GM19438 (cell line): ENCODE data around the gene DPP6.

Experiments used
- ATAC-seq: cut with Tn5 transposase; IDR thresholded peaks from one replicate; pipeline ENCODE4 v1.9.1; 2021; ENCODE audit warnings: low read depth; ENCODE audit not compliant: unreplicated experiment

The DPP6 gene

GRCh38 chr7:154882931-154883474, 830.8 kb downstream of the DPP6 start:
- ATAC-seq: no peak

- no peak for ATAC-seq
Measured at GRCh38 chr7:154884348-154884920, 832.2 kb downstream of the DPP6 start.

- ATAC-seq: no peak
Measured at GRCh38 chr7:154886591-154886990, 834.4 kb downstream of the DPP6 start.

GRCh38 chr7:154888690-154889089, 836.5 kb downstream of the DPP6 start:
- no peak for ATAC-seq

- ATAC-seq: no peak
Measured at GRCh38 chr7:154892459-154892858, 840.3 kb downstream of the DPP6 start.

GRCh38 chr7:154896076-154896475, 843.9 kb downstream of the DPP6 start:
- no peak for ATAC-seq

GRCh38 chr7:154898973-154899855, 847.0 kb downstream of the DPP6 start:
- ATAC-seq: no peak

- no peak for ATAC-seq
Measured at GRCh38 chr7:154899862-154900261, 847.7 kb downstream of the DPP6 start.

GRCh38 chr7:154902600-154903082, 850.4 kb downstream of the DPP6 start:
- no peak for ATAC-seq

GRCh38 chr7:154903083-154903731, 851.0 kb downstream of the DPP6 start:
- no peak for ATAC-seq

GRCh38 chr7:154905146-154905545, 852.9 kb downstream of the DPP6 start:
- no peak for ATAC-seq

- ATAC-seq: no peak
Measured at GRCh38 chr7:154905615-154906014, 853.4 kb downstream of the DPP6 start.

GRCh38 chr7:154906201-154906600, 854.0 kb downstream of the DPP6 start:
- no peak for ATAC-seq

GRCh38 chr7:154906736-154907355, 854.6 kb downstream of the DPP6 start:
- no peak for ATAC-seq

- ATAC-seq: no peak
Measured at GRCh38 chr7:154907651-154908620, 855.7 kb downstream of the DPP6 start.

- ATAC-seq: no peak
Measured at GRCh38 chr7:154909241-154910105, 857.3 kb downstream of the DPP6 start.

GRCh38 chr7:154910125-154910524, 857.9 kb downstream of the DPP6 start:
- ATAC-seq: no peak

- no peak for ATAC-seq
Measured at GRCh38 chr7:154910977-154911376, 858.8 kb downstream of the DPP6 start.

- ATAC-seq: no peak
Measured at GRCh38 chr7:154911411-154911810, 859.2 kb downstream of the DPP6 start.
